ENCODE measurements around the gene HBE1.
"Not testable (repeated sequence)": the region's sequence is repeated elsewhere in the genome, so short reads cannot be mapped to it uniquely, and the experiment has no call there.

- TF ChIP-seq, protein P1, sequence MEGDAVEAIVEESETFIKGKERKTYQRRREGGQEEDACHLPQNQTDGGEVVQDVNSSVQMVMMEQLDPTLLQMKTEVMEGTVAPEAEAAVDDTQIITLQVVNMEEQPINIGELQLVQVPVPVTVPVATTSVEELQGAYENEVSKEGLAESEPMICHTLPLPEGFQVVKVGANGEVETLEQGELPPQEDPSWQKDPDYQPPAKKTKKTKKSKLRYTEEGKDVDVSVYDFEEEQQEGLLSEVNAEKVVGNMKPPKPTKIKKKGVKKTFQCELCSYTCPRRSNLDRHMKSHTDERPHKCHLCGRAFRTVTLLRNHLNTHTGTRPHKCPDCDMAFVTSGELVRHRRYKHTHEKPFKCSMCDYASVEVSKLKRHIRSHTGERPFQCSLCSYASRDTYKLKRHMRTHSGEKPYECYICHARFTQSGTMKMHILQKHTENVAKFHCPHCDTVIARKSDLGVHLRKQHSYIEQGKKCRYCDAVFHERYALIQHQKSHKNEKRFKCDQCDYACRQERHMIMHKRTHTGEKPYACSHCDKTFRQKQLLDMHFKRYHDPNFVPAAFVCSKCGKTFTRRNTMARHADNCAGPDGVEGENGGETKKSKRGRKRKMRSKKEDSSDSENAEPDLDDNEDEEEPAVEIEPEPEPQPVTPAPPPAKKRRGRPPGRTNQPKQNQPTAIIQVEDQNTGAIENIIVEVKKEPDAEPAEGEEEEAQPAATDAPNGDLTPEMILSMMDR (IDR thresholded peaks at IDR 0.05 in 8 of 11, conservative IDR thresholded peaks at IDR 0.05 in 3 of 11) = not testable (repeated sequence)
- TF ChIP-seq POLR2AphosphoS5, POLR2A (IDR thresholded peaks at IDR 0.05): not testable (repeated sequence)
Observed at GRCh38 chr11:5249807-5250396, 19.8 kb downstream of the HBE1 start, which contains the start of gene HBG1.

Data from spleen (tissue), 7 donors.